ENCODE data around the gene OR10A7.
"Not testable (repeated sequence)": the region's sequence is repeated elsewhere in the genome, so short reads cannot be mapped to it uniquely, and the experiment has no call there.

Gene OR10A7

GRCh38 chr12:55220725-55221124, at the start of gene OR10A7:
OR10A7 (plus strand) TSS chr12:55221025; CDS start chr12:55221025, 0 bp downstream.
- DNase-seq: no peak

- no peak for DNase-seq
These were observed 49.4 kb upstream of the OR10A7 start for GRCh38 chr12:55171445-55171844.

GRCh38 chr12:55171846-55172245, 49.0 kb upstream of the OR10A7 start:
- DNase-seq: not testable (repeated sequence)

- no peak for DNase-seq
These were observed 48.1 kb upstream of the OR10A7 start for GRCh38 chr12:55172686-55173085.

GRCh38 chr12:55173456-55173855, 47.4 kb upstream of the OR10A7 start:
- DNase-seq: no peak

GRCh38 chr12:55188573-55188972, 32.3 kb upstream of the OR10A7 start:
- DNase-seq: peak in 1 of 6 experiments; percentile 24

GRCh38 chr12:55188974-55189556, 31.8 kb upstream of the OR10A7 start:
- DNase-seq: peak in 2 of 6 experiments; percentile 51 to 59

- no peak for DNase-seq
These were observed 26.4 kb upstream of the OR10A7 start for GRCh38 chr12:55194382-55194781.

GRCh38 chr12:55226523-55226922, 5.7 kb downstream of the OR10A7 start:
- DNase-seq: no peak

GRCh38 chr12:55227643-55228042, 6.8 kb downstream of the OR10A7 start:
- no peak for DNase-seq

- no peak for DNase-seq
These were observed 23.5 kb downstream of the OR10A7 start, which contains the start of gene OR6C74 for GRCh38 chr12:55244309-55244708. OR6C74 (plus strand) TSS chr12:55244609; CDS start chr12:55247288, 2,679 bp downstream.

GRCh38 chr12:55246159-55246558, 25.3 kb downstream of the OR10A7 start:
- no peak for DNase-seq

GRCh38 chr12:55250944-55251343, 30.1 kb downstream of the OR10A7 start:
- no peak for DNase-seq

- no peak for DNase-seq
These were observed 32.5 kb downstream of the OR10A7 start for GRCh38 chr12:55253281-55253680.

- DNase-seq: no peak
These were observed 36.0 kb downstream of the OR10A7 start for GRCh38 chr12:55256831-55257230.

- DNase-seq: no peak
These were observed 37.5 kb downstream of the OR10A7 start for GRCh38 chr12:55258303-55258702.
